GM18507 (cell line): ENCODE data around the gene EFCAB14.
"Not testable (repeated sequence)": the region's sequence is repeated elsewhere in the genome, so short reads cannot be mapped to it uniquely, and the experiment has no call there.

Source experiments
- DNase-seq: peaks from one replicate; pipeline ENCODE4 v3.0.0; 2011; ENCODE audit warnings: low read depth; ENCODE audit not compliant: insufficient read length; ENCODE audit errors: extremely low spot score
- FAIRE-seq: peaks from 2 replicates; lab custom pipeline; 2011; peaks lifted over from hg19 to GRCh38; lab: Jason Lieb, UNC

EFCAB14 gene

DNA sequence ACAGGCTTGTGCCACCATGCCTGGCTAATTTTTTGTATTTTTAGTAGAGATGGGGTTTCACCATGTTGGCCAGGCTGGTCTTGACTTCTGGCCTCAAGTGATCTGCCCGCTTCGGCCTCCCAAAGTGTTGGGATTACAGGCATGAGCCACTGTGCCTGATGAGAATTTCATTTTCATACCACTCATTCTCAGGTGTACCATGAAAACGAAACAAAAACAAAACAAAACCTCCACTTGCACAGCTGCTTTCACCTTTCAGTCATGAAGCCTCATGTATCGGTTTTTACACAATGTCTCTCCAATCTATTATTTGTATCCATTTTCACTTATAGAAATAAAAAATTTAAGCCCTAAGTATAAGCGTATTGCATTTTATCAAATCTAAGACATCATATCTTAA is 58.8 kb downstream of the EFCAB14 start:
- FAIRE-seq = peak; percentile 66

DNA sequence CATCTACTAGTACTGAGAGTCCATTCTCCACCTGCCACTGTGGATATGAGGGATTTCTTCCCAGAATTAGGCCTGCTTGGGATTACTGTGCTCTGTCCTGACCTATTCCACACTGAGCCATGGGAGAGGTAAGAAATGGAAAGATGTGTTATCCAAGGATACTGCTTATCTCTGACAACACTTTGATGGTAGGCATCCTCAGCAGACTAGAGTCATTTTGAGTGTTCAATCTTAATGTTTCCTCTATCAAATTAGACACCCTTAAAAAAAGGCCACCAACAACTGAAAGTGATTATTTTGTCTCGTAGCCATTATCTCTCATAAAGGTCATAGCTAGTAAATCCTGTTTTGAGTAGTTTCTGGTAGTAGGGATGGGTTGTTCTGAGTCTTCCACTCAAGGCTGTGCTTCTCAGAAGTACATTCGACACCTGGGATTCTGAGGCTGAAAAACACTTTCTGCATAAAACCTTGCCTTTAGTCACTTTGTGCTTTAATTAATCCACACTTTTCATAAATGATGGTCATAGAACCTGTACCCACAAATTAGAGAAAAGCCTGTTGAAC is 59.5 kb downstream of the EFCAB14 start:
- FAIRE-seq (peak; percentile 46), DNase-seq (no peak)

More for the DNA sequence above, 58.8 kb downstream of the EFCAB14 start:
- not testable (repeated sequence) for DNase-seq

DNA sequence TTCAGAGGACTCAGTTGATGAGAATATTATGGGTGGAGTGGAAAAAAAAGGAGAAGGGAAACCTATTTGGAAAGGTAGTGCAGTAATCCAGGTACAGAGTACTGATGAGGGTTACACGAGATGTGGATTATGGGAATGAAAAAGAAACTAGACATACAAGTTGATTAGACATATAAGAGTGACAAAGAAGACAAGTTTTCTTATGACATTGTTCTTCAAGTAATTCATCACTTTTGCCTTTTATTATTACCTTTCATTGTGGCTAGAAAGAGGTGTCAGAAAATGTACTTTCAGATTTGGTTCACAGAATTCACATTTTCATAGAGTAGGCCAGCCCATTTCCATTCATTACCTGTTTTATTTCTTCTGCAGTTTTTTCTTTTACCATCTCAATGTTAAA is 61.1 kb downstream of the EFCAB14 start:
- DNase-seq (no peak), FAIRE-seq (peak; percentile 18)

DNA sequence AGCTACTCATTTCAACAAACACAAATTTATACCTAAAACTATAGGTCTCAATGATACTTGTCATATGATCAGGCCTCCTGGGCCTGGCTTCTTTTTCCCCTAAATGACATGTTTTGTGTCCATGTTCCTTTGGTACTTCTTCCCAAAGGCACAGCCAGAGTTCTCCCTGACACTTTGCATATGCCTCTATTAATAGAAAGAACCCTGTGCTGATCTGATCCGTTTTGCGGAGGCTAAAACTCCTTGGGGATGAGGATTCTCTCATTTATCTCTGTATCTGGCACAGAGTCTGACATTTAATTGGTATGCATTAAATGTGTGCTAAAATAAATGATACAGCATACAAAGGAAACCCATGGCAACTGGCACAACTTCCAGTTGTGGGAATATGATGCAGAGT is 62.3 kb downstream of the EFCAB14 start:
- FAIRE-seq = no peak
- no peak for DNase-seq

DNA sequence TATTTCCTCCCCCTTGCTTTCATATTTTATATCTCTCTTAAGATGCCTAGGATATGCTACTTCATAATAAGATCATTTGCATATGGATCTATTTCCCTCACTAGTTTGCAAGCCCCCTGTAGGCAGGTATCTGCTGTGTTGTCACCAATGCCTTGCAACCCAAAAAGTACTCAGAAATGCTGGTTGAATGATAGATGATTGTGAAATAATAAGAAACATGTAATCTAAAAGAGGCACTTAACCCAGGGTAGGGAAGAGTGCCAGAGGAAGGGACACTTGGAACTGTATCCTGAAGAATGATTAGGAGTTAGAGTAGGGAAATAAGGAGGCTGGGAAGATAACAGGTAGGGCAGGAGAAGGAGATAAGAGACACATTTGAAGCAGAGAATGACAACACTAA is 63.1 kb downstream of the EFCAB14 start:
- FAIRE-seq (no peak), DNase-seq (no peak)

DNA sequence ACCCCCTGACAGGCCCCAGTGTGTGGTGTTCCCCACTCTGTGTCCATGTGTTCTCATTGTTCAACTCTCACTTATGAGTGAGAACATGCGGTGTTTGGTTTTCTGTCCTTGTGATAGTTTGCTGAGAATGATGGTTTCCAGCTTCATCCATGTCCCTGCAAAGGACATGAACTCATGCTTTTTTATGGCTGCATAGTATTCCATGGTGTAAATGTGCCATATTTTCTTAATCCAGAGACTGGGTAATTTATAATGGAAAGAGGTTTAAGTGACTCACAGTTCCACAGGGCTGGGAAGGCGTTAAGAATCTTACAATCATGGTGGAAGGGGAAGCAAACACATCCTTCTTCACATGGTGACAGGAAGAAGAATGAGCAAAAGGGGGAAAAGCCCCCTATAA is 64.2 kb downstream of the EFCAB14 start:
- not testable (repeated sequence) for FAIRE-seq, DNase-seq

DNA sequence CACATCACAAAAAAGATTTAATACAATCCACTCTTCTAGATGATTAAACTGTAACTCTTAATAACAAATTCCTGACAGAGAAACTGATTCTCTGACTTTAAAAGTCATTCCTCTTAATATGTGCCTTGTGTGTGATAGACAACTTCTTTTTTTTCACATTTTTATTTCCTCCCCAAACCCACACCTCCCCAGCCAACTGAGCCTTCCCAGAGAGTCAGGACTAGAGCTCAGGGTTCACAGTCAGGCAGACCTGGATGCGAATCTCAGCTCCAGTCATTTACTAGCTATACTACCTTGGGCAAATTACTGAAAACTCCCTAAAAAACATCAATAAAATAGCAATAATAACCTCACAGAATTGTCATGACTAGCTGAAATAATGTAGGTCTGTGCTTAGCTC is 64.9 kb downstream of the EFCAB14 start:
- DNase-seq = no peak
- FAIRE-seq = no peak

DNA sequence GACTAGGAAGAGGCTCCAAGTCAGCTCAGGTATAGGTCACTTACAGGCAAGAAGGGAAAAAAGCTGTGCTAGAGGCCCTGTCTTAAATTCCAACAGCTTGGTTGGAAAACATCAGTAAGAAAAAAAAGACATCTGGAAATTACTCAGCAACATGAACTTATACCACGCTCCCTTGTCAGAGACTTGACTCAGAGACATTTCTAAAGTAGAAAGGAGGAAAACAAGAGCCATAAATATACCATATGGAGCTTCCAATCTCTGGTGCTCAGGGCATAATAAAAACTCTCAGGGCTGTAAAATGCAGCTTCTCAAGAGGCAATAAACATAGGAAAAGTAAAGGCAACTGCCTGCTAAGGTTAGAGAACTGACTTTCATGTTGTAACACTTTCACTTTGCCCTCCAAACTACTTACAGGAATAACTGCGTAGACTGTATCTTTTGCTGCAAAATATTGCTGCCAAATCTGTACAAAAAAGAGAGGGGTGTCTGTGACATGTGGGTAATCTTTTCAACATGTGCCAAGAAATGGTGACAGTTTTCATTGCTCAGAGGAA is 65.4 kb downstream of the EFCAB14 start:
- DNase-seq (no peak), FAIRE-seq (no peak)

DNA sequence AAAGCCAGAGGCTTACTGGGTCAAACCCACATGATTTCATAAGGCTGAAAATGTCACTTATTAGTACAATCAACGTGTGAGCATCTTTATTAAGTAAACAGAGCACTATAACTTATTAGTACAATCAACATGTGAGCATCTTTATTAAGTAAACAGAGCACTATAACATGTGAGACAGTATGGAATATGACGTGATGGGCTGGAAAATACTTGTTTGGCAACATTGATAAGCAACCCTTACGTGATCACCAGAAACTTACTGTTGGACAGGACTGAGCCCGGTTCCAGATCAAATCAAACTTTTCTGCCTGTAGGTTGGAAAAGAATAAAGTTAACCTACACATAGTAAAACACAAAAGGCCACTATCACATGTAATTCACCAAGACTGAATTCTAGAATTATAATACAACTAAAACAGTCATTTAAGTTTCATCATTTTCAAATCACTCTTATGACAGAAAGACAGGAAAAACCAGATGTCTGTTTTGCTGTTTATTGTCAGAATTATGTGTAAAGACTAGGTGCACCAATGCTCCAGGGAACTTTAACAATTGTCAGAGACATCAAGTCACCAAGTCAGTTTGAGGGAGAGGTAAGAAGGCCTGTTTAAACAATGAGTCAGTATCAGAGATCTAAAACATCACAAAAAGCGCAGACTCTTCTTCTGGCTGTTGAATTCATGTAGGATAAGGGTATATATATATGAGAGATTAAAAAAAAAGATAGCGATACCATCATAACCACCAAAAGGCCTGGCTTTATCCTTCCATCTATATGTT is 66.4 kb downstream of the EFCAB14 start:
- FAIRE-seq = no peak

DNA sequence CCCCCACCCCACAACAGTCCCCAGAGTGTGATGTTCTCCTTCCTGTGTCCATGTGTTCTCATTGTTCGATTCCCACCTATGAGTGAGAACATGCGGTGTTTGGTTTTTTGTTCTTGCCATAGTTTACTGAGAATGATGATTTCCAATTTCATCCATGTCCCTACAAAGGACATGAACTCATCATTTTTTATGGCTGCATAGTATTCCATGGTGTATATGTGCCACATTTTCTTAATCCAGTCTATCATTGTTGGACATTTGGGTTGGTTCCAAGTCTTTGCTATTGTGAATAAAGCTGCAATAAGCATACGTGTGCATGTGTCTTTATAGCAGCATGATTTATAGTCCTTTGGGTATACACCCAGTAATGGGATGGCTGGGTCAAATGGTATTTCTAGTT is 67.8 kb downstream of the EFCAB14 start:
- not testable (repeated sequence) for FAIRE-seq, DNase-seq

More for the DNA sequence above, 66.4 kb downstream of the EFCAB14 start:
- DNase-seq = no peak

DNA sequence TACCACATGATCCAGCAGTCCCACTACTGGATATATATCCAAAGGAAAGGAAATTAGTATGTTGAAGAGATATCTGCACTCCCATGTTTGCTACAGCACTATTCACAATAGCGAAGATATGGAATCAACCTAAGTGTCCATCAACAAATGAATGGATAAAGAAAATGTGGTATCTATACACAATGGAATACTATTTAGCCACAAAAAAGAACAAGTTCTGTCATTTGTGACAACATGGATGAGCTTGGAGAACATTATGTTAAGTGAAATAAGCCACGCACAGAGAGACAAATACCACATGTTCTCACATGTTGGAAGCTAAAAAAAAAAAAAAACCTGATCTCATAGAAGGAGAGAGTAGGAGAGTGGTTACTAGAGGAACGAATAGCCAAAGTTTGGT is 68.4 kb downstream of the EFCAB14 start:
- DNase-seq (no peak), FAIRE-seq (no peak)

DNA sequence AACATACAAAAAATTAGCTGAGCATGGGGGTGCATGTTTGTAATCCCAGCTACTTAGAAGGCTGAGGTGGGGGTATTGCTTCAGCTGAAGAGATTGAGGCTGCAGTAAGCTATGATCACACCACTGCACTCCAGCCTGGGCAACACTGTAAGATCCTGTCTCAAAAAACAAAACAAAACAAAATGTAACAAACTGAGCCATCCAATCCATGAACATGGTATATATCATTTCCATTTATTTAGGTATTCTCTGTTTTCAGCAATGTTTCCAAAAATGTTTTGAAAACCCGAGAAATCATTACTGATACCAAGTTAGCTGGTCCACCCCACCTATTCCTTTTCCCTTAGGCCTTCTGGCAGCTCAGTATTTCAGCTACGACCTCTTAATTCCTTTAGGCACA is 69.2 kb downstream of the EFCAB14 start:
- no peak for FAIRE-seq
- no peak for DNase-seq

DNA sequence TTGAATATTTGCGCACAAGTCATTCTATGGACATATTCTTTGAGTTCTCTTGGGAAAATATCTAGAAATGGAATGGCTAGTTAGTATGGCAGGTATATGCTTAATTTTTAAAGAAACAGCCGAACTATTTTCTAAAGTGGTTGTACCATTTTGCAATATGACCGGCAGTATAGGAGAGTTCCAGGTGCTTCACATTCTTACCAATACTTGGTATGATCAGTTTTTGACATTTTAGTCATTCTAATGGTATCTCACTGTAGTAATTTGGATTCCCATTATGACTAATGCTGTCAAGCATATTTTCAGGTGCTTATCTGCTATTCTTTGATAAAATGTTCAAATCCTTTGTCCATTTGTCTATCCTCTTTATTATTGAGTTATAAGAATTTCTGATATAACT is 71.3 kb downstream of the EFCAB14 start:
- FAIRE-seq (no peak), DNase-seq (no peak)

DNA sequence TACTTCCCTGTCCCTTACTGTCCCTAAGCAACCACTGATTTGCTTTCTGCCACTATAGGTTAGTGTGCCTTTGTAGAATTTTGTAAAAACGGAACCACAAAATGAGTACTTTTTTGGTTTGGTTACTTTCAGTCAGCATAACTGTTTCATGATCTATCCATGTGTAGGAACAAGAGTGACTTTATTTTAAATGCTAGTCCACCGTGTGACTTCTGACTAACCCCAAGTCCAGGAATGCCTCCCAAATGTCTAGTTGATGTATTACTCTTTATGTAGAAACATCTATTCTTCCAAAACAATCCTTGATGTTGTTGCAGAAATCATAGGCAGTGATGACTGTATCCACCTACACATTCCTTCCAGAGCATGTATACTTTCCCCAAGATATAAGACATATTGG is 72.1 kb downstream of the EFCAB14 start:
- no peak for FAIRE-seq
- DNase-seq = no peak

DNA sequence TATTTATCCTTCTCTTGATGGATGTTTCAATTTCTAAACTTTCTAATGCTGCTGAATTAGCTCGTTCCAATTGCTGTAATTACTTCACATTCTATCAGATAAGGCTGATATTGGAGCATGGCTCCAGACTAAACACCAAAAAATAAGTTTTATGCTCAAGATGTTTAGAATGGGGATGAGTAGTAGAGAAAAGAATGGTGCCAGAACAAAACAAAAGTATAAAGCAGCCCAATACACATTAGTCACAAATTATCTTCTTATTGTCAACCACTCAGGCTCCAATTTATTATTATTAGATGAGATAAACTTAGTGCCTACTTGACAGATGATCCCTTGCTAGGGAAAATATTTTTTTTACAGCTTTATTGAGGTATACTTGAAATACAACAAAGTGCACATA is 72.6 kb downstream of the EFCAB14 start:
- FAIRE-seq = no peak
- DNase-seq = no peak

DNA sequence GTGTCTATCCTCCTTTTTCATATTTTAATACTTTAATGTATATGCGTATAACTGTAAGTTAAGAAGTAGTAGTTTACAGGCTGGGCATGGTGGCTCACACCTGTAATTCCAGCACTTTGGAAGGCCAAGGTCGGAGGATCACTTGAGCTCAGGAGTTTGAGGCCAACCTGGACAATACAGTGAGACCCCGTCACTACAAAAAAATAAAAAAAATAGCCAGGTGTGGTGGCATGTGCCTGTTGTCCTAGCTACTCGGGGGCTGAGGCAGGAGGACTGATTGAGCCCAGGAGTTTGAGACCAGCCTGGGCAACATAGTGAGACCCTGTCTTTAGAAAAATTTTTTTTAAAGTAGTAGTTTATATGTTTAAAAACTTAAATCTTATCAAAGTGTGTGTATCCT is 73.1 kb downstream of the EFCAB14 start:
- FAIRE-seq (no peak), DNase-seq (no peak)

DNA sequence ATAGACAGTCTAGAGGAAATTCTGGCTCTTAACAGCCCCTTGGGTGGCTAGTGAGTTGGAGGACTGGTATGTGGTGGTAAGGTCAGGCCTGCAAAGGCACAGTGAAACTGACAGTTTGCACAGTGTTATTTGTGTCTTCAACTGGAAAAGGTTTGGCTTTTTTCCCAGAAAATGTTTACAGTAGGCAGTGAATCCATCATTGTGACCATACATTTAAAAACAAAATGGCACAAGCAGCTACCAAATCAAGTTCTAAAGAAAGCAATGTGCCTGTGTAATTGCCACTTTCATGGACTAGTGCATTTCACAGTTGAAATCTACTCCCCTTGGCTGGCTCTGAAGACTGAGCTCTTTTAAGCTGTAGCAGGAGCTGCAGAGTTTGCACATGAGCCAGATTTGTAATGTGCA is 75.5 kb downstream of the EFCAB14 start:
- DNase-seq (no peak), FAIRE-seq (no peak)

DNA sequence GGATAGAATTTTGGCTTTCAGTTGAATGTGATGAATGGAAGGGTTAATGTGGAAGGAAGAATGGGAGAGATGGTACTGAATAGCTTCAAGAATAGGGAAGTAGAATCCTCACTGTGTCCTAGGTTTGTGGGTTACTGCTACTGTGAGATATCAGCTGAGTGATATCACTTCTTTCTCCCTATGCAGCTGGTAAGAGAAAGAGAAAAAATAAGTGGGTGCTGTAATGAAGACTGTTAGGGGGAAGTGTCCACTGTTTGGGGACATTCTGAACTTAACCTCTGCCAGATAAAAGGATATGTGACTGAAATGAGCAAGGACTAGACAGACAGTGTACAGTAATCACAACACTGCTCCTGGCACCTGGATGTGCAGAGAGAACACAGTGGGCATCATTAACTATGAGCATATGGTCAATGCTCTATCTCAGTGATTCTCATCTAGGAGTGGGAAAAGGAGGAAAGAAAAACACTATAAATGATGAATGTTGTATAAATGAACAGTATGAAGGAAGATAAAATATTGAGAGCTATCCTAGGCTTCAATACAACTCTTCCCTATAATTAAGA is 76.7 kb downstream of the EFCAB14 start:
- DNase-seq (no peak), FAIRE-seq (no peak)

DNA sequence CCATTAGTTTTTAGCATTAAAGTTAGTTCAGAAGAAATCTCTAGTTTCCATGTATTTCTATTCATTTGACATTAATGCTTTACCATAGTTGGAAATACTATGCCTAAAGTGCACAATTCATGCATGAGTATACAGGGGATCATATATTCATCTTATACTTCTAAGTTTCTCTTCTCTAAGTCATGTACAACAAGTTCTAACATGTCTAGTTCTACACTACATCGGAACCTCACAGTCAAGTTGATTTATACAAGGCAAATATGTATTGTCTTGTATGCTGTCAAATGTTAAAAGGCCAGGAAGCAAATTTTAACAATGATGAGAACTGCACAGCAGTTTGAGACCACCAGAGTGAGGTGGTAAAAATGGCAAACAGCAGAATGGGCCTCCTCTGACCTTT is 79.4 kb downstream of the EFCAB14 start:
- DNase-seq (no peak), FAIRE-seq (no peak)

DNA sequence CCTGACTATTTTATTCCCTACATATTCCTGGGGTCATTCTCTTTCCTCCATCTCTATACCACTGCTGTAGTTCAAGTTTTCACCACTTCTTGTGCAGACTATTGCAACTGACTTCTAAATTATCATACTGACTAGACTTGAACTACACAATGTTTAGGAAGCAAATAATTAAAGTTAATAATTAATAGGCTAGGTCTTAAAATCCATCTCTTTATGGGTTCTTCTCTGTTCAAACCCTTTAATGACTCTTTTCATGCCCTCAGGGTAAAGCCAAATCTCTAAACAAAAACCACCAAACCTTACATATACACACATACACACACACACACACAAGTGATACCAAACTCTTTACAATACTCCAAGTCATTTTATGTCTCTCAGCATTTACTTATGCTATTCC is 80.0 kb downstream of the EFCAB14 start:
- DNase-seq (no peak), FAIRE-seq (no peak)
